HUES64 (cell line): ENCODE data around the gene NADSYN1.

Experiments
- H3K27ac ChIP-seq: 2 replicates; pipeline ENCODE4 v1.7.0; 2013; ENCODE audit warnings: low read depth, low read length, inconsistent platforms
- H3K27me3 ChIP-seq: 2 replicates; pipeline ENCODE4 v1.6.1; 2013; ENCODE audit warnings: mild to moderate bottlenecking, low read length; ENCODE audit not compliant: insufficient read depth
- H3K36me3 ChIP-seq: 2 replicates; pipeline ENCODE4 v1.6.1; 2013; ENCODE audit warnings: mild to moderate bottlenecking, low read length; ENCODE audit not compliant: insufficient read depth
- H3K4me1 ChIP-seq: 2 replicates; pipeline ENCODE4 v1.6.1; 2013; ENCODE audit warnings: mild to moderate bottlenecking, low read length, moderate library complexity; ENCODE audit not compliant: insufficient read depth
- H3K4me3 ChIP-seq: 2 replicates; pipeline ENCODE4 v1.5.1; 2013; ENCODE audit warnings: mild to moderate bottlenecking, low read length, moderate library complexity
- H3K9ac ChIP-seq: 2 replicates; pipeline ENCODE4 v1.6.1; 2013; ENCODE audit warnings: mild to moderate bottlenecking, low read depth, low read length
- H3K9me3 ChIP-seq: 2 replicates; pipeline ENCODE4 v1.6.1; 2013; ENCODE audit warnings: low read depth, low read length; ENCODE audit not compliant: insufficient read depth
- WGBS: fragments of 150-250, 120-280 bp; methylation state at CpG from one replicate; pipeline ENCODE4 v1.1.7; 2013; ENCODE audit warnings: missing lambda C conversion rate; 5-methylcytosine and 5-hydroxymethylcytosine counted together

Gene NADSYN1

GRCh38 chr11:71485466-71485865 is 32.5 kb downstream of the NADSYN1 start:
- Histone ChIP-seq H3K27ac (no peak overlapping the region), H3K27me3 (no peaks in the 10 kb centered on the region), H3K9me3 (no peaks in the 10 kb centered on the region), H3K36me3 (peaks cover 35% of the 10 kb centered on the region), H3K9ac (no peak overlapping the region), H3K4me1 (peaks cover 12% of the 10 kb centered on the region; the same call in 1 of the 2 replicates), H3K4me3 (no peak overlapping the region)
- WGBS: 95% methylated on average over 18 of the region's 18 CpGs

GRCh38 chr11:71486320-71486719 is 33.3 kb downstream of the NADSYN1 start:
- Histone ChIP-seq H3K36me3 (peaks cover 38% of the 10 kb centered on the region), H3K27me3 (no peaks in the 10 kb centered on the region), H3K27ac (no peak overlapping the region), H3K9ac (no peak overlapping the region), H3K4me1 (peaks cover 12% of the 10 kb centered on the region; the same call in 1 of the 2 replicates), H3K9me3 (no peaks in the 10 kb centered on the region), H3K4me3 (no peak overlapping the region)
- WGBS: 93% methylated on average over 1 of the region's 1 CpG

- Histone ChIP-seq H3K36me3 (peaks cover 35% of the 10 kb centered on the region), H3K27me3 (no peaks in the 10 kb centered on the region), H3K4me1 (peaks cover 12% of the 10 kb centered on the region; the same call in 1 of the 2 replicates), H3K4me3 (no peak overlapping the region), H3K9ac (no peak overlapping the region), H3K27ac (no peak overlapping the region), H3K9me3 (no peaks in the 10 kb centered on the region)
- WGBS: 79% methylated on average over 6 of the region's 6 CpGs
These were observed 35.8 kb downstream of the NADSYN1 start for GRCh38 chr11:71488681-71489270.

- Histone ChIP-seq H3K4me3 (no peak overlapping the region), H3K4me1 (peaks cover 12% of the 10 kb centered on the region; the same call in 1 of the 2 replicates), H3K27ac (no peak overlapping the region), H3K27me3 (no peaks in the 10 kb centered on the region), H3K9ac (no peak overlapping the region), H3K9me3 (no peaks in the 10 kb centered on the region), H3K36me3 (peaks cover 28% of the 10 kb centered on the region)
- WGBS: 88% methylated on average over 15 of the region's 15 CpGs
These were observed 36.5 kb downstream of the NADSYN1 start for GRCh38 chr11:71489311-71490043.

- Histone ChIP-seq H3K9me3 (no peaks in the 10 kb centered on the region), H3K4me1 (peaks cover 12% of the 10 kb centered on the region; the same call in 1 of the 2 replicates), H3K4me3 (no peak overlapping the region), H3K27me3 (no peaks in the 10 kb centered on the region), H3K27ac (no peak overlapping the region), H3K9ac (no peak overlapping the region), H3K36me3 (peaks cover 25% of the 10 kb centered on the region)
- 94% methylated on average over 23 of the region's 23 CpGs for WGBS
These were observed 37.2 kb downstream of the NADSYN1 start for GRCh38 chr11:71490044-71490730.

- no peaks in the 10 kb centered on the region for H3K27me3 ChIP-seq
- H3K9ac ChIP-seq: no peak overlapping the region
- no peak overlapping the region for H3K4me3 ChIP-seq
- peaks cover 12% of the 10 kb centered on the region; the same call in 1 of the 2 replicates for H3K4me1 ChIP-seq
- no peak overlapping the region for H3K27ac ChIP-seq
- no peaks in the 10 kb centered on the region for H3K9me3 ChIP-seq
- 95% methylated on average over 28 of the region's 28 CpGs for WGBS
- peaks cover 25% of the 10 kb centered on the region for H3K36me3 ChIP-seq
These were observed 37.9 kb downstream of the NADSYN1 start for GRCh38 chr11:71490731-71491390.

- H3K4me3 ChIP-seq: no peak overlapping the region
- H3K27me3 ChIP-seq: no peaks in the 10 kb centered on the region
- no peak overlapping the region for H3K9ac ChIP-seq
- H3K36me3 ChIP-seq: peaks cover 20% of the 10 kb centered on the region; the same call in 1 of the 2 replicates
- 96% methylated on average over 19 of the region's 19 CpGs for WGBS
- H3K4me1 ChIP-seq: peaks cover 12% of the 10 kb centered on the region; the same call in 1 of the 2 replicates
- no peak overlapping the region for H3K27ac ChIP-seq
- H3K9me3 ChIP-seq: no peaks in the 10 kb centered on the region
These were observed 38.5 kb downstream of the NADSYN1 start for GRCh38 chr11:71491531-71491930.

GRCh38 chr11:71491940-71492339 is 38.9 kb downstream of the NADSYN1 start:
- Histone ChIP-seq H3K9me3 (no peaks in the 10 kb centered on the region), H3K9ac (no peak overlapping the region)
- WGBS: 94% methylated on average over 9 of the region's 9 CpGs

GRCh38 chr11:71495286-71496230 is 42.6 kb downstream of the NADSYN1 start:
- Histone ChIP-seq H3K27me3 (no peaks in the 10 kb centered on the region), H3K27ac (no peak overlapping the region), H3K4me1 (no peaks in the 10 kb centered on the region), H3K9me3 (no peaks in the 10 kb centered on the region), H3K36me3 (peaks cover 39% of the 10 kb centered on the region), H3K4me3 (no peak overlapping the region), H3K9ac (no peak overlapping the region)
- WGBS: 95% methylated on average over 20 of the region's 20 CpGs

More at GRCh38 chr11:71491940-71492339, 38.9 kb downstream of the NADSYN1 start:
- Histone ChIP-seq H3K4me1 (peaks cover 12% of the 10 kb centered on the region; the same call in 1 of the 2 replicates), H3K4me3 (no peak overlapping the region), H3K27ac (no peak overlapping the region), H3K27me3 (no peaks in the 10 kb centered on the region), H3K36me3 (peaks cover 20% of the 10 kb centered on the region; the same call in 1 of the 2 replicates)

- no peaks in the 10 kb centered on the region for H3K27me3 ChIP-seq
- no peak overlapping the region for H3K9ac ChIP-seq
- 95% methylated on average over 13 of the region's 13 CpGs for WGBS
- no peaks in the 10 kb centered on the region for H3K9me3 ChIP-seq
- H3K4me1 ChIP-seq: no peaks in the 10 kb centered on the region
- peaks cover 32% of the 10 kb centered on the region for H3K36me3 ChIP-seq
- H3K4me3 ChIP-seq: no peak overlapping the region
- H3K27ac ChIP-seq: no peak overlapping the region
These were observed 43.4 kb downstream of the NADSYN1 start for GRCh38 chr11:71496421-71496820.
